Kidney epithelial cell (primary cell): ENCODE measurements around the gene TTLL6. TPM values are rescaled to one million over a fixed set of nuclear protein-coding genes. Genes with fewer than 3 reads are reported as not detected.
A peak's percentile ranks its signal among the peaks of the same experiment; 100 is the strongest.

Experiments used
- DNase-seq: peaks from one replicate; pipeline ENCODE4 v3.0.0-alpha.2; 2010; ENCODE audit warnings: low read depth
- H3K27me3 ChIP-seq: 2 replicates; pipeline ENCODE4 v1.6.0; 2011; ENCODE audit warnings: low read length; ENCODE audit not compliant: control insufficient read depth, insufficient read depth
- H3K36me3 ChIP-seq: 2 replicates; pipeline ENCODE4 v1.5.1; 2011; ENCODE audit warnings: low read length; ENCODE audit not compliant: control insufficient read depth, insufficient read depth
- H3K4me3 ChIP-seq: 2 replicates; pipeline ENCODE4 v1.5.1; 2011; ENCODE audit warnings: low read depth, mild to moderate bottlenecking, control low read depth, low read length
- total RNA-seq: library from RNA; depleted of rRNA; stranded (reverse); fragments of >200 nt; gene quantifications from 2 replicates; pipeline ENCODE4 v1.2.3, GENCODE V29; 2015
- TF ChIP-seq, protein P1 (sequence below): IDR thresholded peaks from 2 replicates; pipeline ENCODE4 v1.5.1; 2011; ENCODE audit warnings: mild to moderate bottlenecking, moderate library complexity, low read length, control low read depth, inconsistent platforms; ENCODE audit not compliant: insufficient read depth, poor library complexity, severe bottlenecking

TTLL6 gene
- total RNA-seq, 1 donor from 2014 or later = not detected

DNA sequence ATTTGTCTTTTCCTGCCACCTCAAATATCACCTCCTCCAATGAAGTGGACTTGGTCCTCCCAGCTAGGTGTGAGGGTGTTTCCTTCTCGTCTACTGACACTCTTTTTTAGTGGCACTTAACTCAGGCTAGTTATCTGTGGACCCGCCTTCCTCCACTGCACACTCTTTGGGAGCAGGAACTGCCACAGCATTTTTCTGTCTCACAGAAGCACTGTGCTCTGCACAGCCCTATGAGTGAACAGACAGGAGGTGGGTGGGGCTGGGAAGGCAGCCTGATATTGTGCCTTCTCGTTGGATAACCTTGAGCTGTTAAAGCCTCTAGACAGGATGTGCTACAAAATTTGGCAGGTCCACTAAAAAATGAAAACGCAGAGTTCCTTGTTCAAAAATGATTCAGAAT lies 56.6 kb downstream of the TTLL6 start:
- H3K4me3 ChIP-seq = no peak overlapping the region
- DNase-seq = no peak

GRCh38 chr17:48759288-48759687 lies 57.7 kb downstream of the TTLL6 start:
- Histone ChIP-seq H3K27me3 (peaks cover 24% of the 10 kb centered on the region), H3K4me3 (no peak overlapping the region), H3K36me3 (no peaks in the 10 kb centered on the region)
- TF ChIP-seq, protein P1, sequence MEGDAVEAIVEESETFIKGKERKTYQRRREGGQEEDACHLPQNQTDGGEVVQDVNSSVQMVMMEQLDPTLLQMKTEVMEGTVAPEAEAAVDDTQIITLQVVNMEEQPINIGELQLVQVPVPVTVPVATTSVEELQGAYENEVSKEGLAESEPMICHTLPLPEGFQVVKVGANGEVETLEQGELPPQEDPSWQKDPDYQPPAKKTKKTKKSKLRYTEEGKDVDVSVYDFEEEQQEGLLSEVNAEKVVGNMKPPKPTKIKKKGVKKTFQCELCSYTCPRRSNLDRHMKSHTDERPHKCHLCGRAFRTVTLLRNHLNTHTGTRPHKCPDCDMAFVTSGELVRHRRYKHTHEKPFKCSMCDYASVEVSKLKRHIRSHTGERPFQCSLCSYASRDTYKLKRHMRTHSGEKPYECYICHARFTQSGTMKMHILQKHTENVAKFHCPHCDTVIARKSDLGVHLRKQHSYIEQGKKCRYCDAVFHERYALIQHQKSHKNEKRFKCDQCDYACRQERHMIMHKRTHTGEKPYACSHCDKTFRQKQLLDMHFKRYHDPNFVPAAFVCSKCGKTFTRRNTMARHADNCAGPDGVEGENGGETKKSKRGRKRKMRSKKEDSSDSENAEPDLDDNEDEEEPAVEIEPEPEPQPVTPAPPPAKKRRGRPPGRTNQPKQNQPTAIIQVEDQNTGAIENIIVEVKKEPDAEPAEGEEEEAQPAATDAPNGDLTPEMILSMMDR = no peak
- DNase-seq = no peak

More for the DNA sequence above, 56.6 kb downstream of the TTLL6 start:
- Histone ChIP-seq H3K36me3 (no peaks in the 10 kb centered on the region), H3K27me3 (peaks cover 13% of the 10 kb centered on the region)
- TF ChIP-seq, protein P1 = no peak

DNA sequence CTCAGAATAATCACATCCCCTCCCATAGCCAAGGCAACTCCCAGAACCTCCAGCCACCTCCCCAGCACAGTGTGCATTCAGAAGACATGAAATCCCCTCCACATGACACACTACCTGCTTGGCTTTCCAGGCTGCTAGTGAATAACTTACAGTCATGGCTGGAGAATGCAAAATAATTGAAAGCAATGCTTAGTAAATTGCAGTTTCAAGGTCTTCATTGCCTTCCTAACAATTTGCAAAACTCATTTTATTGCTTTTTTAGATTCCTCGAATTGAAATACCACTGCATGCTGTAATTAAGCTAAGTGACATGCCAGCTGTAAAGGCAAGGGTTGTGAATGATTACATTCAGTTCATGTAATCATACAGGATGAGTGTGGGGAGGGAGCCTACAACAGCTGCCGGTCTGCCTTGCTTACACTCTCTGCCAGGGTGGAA lies 59.5 kb downstream of the TTLL6 start:
- TF ChIP-seq, protein P1 = no peak
- DNase-seq = peak; percentile 16
- Histone ChIP-seq H3K36me3 (no peaks in the 10 kb centered on the region), H3K27me3 (peaks cover 37% of the 10 kb centered on the region), H3K4me3 (no peak overlapping the region)

- TF ChIP-seq, protein P1 = no peak
- Histone ChIP-seq H3K36me3 (no peaks in the 10 kb centered on the region), H3K4me3 (no peak overlapping the region), H3K27me3 (peaks cover 41% of the 10 kb centered on the region)
- DNase-seq = no peak
These were observed 60.2 kb downstream of the TTLL6 start for GRCh38 chr17:48756830-48757251.

GRCh38 chr17:48755356-48755755 lies 61.7 kb downstream of the TTLL6 start:
- H3K4me3 ChIP-seq = no peak overlapping the region
- H3K36me3 ChIP-seq = no peaks in the 10 kb centered on the region
- TF ChIP-seq, protein P1 = no peak
- DNase-seq = no peak
- H3K27me3 ChIP-seq = peaks cover 53% of the 10 kb centered on the region
